B cell (primary cell): ENCODE results near the gene PLA2G4D. TPM values are rescaled to one million over a fixed set of nuclear protein-coding genes. Genes with fewer than 3 reads are reported as not detected.

Experiments used
- ATAC-seq: fragments of 200-7000 bp; cut with Tn5 transposase; one replicate; pipeline ENCODE4 v1.10.0; 2021; ENCODE audit warnings: low read depth, mild to moderate bottlenecking, moderate number of reproducible peaks, moderate library complexity
- CTCF ChIA-PET: fragments of 350-600 bp; sonication (Branson Sonifier 250); formaldehyde crosslinking; loops from one replicate; lab custom pipeline; 2021; ENCODE audit warnings: antibody characterized with exemption, inconsistent platforms; lab: Charles Lee
- POLR2A ChIA-PET: fragments of 350-600 bp; sonication (Branson Sonifier 250); formaldehyde crosslinking; loops from one replicate; lab custom pipeline; 2021; ENCODE audit warnings: antibody characterized with exemption; lab: Charles Lee
- DNase-seq: peaks from one replicate; pipeline ENCODE4 v3.0.0; 2013
- H2AFZ ChIP-seq: 2 replicates; pipeline ENCODE4 v1.6.1; 2012; ENCODE audit warnings: mild to moderate bottlenecking, low read depth, low read length; ENCODE audit not compliant: insufficient read depth, poor library complexity, severe bottlenecking
- H3K27ac ChIP-seq, 2 donors: 1 replicate in 1 of 2; 2 replicates in 1 of 2; pipeline ENCODE4 v1.5.1; 2012 to 2013; ENCODE audit warnings: low read length in 2 of 2, mild to moderate bottlenecking in 2 of 2, moderate library complexity in 1 of 2
- H3K27me3 ChIP-seq, 4 experiments: fragments of 200-600 bp in 1 of 4; sonication (generic) in 1 of 4; replicated peaks in 1 of 4; 1 replicate in 2 of 4; 2 replicates in 2 of 4; pipeline versions ENCODE4 v1.6.1 to v1.7.0; 2013 to 2016; ENCODE audit warnings: low read length in 3 of 4, mild to moderate bottlenecking in 2 of 4, mixed read lengths in 1 of 4, moderate library complexity in 1 of 4; ENCODE audit not compliant: insufficient read depth in 4 of 4, control insufficient read depth in 3 of 4; ENCODE audit errors: control extremely low read depth in 1 of 4
- H3K36me3 ChIP-seq, 2 experiments: replicated peaks in 1 of 2; 1 replicate in 1 of 2; 2 replicates in 1 of 2; pipeline versions ENCODE4 v1.6.1 to v1.7.1; 2013; ENCODE audit warnings: low read length in 1 of 2; ENCODE audit not compliant: insufficient read depth in 2 of 2, control insufficient read depth in 1 of 2; ENCODE audit errors: control extremely low read depth in 1 of 2, extremely low read depth in 1 of 2
- H3K4me1 ChIP-seq, 2 donors: fragments of 200-600 bp in 1 of 2; sonication (generic) in 1 of 2; 1 replicate in 1 of 2; 2 replicates in 1 of 2; pipeline versions ENCODE4 v1.5.1 to v1.6.1; 2013 to 2017; ENCODE audit warnings: low read length in 2 of 2; ENCODE audit not compliant: control insufficient read depth in 2 of 2, insufficient read depth in 2 of 2
- H3K4me2 ChIP-seq: replicated peaks from 2 replicates; pipeline ENCODE3; 2012; ENCODE audit warnings: mild to moderate bottlenecking, low read depth, low read length; ENCODE audit not compliant: poor library complexity, severe bottlenecking
- H3K4me3 ChIP-seq, 5 experiments: fragments of 200-600 bp in 1 of 5; sonication (generic) in 1 of 5; 1 replicate in 3 of 5; 2 replicates in 2 of 5; pipeline versions ENCODE4 v1.5.1 to v1.7.0; 2011 to 2016; ENCODE audit warnings: low read length in 4 of 5, mild to moderate bottlenecking in 4 of 5, low read depth in 2 of 5, control low read depth in 1 of 5, moderate library complexity in 1 of 5; ENCODE audit not compliant: insufficient read depth in 1 of 5; ENCODE audit errors: control extremely low read depth in 1 of 5, extremely low read depth in 1 of 5
- H3K79me2 ChIP-seq: fragments of 200-600 bp; sonication (generic); one replicate; pipeline ENCODE4 v1.6.0; 2016; ENCODE audit warnings: low read length; ENCODE audit not compliant: control insufficient read depth, insufficient read depth
- H3K9ac ChIP-seq: fragments of 200-600 bp; sonication (generic); 2 replicates; pipeline ENCODE4 v1.6.1; 2017; ENCODE audit warnings: mild to moderate bottlenecking, low read length, moderate library complexity
- H3K9me3 ChIP-seq, 3 donors: one replicate each; pipeline versions ENCODE4 v1.6.1 to v1.7.1; 2013; ENCODE audit warnings: low read length in 2 of 3; ENCODE audit not compliant: control insufficient read depth in 2 of 3, insufficient read depth in 1 of 3; ENCODE audit errors: control extremely low read depth in 1 of 3
- H4K20me1 ChIP-seq: 2 replicates; pipeline ENCODE4 v1.6.0; 2012; ENCODE audit warnings: mild to moderate bottlenecking, low read length; ENCODE audit not compliant: insufficient read depth, control insufficient read depth, poor library complexity, severe bottlenecking
- H3K27ac Mint-ChIP-seq: one replicate; pipeline ENCODE4 v1.8.0; 2021; ENCODE audit warnings: mixed read lengths
- H3K27me3 Mint-ChIP-seq: one replicate; pipeline ENCODE4 v1.8.0; 2021; ENCODE audit warnings: mixed read lengths
- H3K4me1 Mint-ChIP-seq: one replicate; pipeline ENCODE4 v1.8.0; 2021; ENCODE audit warnings: mixed read lengths
- H3K4me3 Mint-ChIP-seq: one replicate; pipeline ENCODE4 v1.8.0; 2021; ENCODE audit warnings: mixed read lengths
- H3K9me3 Mint-ChIP-seq: one replicate; pipeline ENCODE4 v1.8.0; 2022; ENCODE audit warnings: mixed read lengths; ENCODE audit not compliant: insufficient read depth
- CTCF ChIP-seq: fragments of 200-600 bp; IDR thresholded peaks from one replicate; pipeline ENCODE4 v1.8.0; 2022; ENCODE audit warnings: antibody characterized with exemption, mild to moderate bottlenecking
- EZH2 ChIP-seq: IDR thresholded peaks from 2 replicates; pipeline ENCODE4 v1.6.1; 2012; ENCODE audit warnings: borderline replicate concordance, low read depth, mild to moderate bottlenecking, moderate library complexity, low read length; ENCODE audit not compliant: insufficient read depth, poor library complexity, severe bottlenecking
- WGBS: methylation state at CpG from one replicate; pipeline ENCODE4 v1.1.5; 2013; ENCODE audit warnings: missing lambda C conversion rate; ENCODE audit not compliant: insufficient coverage; 5-methylcytosine and 5-hydroxymethylcytosine counted together
- intact Hi-C: fragments of 100-400 bp; cut with micrococcal nuclease; formaldehyde crosslinking; loops from one replicate; pipeline ENCODE4 v1.10.0; 2022
- polyA plus RNA-seq: library from polyadenylated mRNA; depleted of rRNA; stranded (reverse); fragments of >200 nt; gene quantifications from 2 replicates; pipeline ENCODE4 v1.2.3, GENCODE V29; 2012
- total RNA-seq, 2 donors: library from RNA; stranded (reverse); fragments of 120-200 nt in 1 of 2; gene quantifications; 1 replicate in 1 of 2; 2 replicates in 1 of 2; pipeline versions ENCODE4 v1.2.3 to v1.2.4, GENCODE V29; 2013 to 2022

The PLA2G4D gene
- total and polyA plus RNA-seq, 2 donors (not counting 1 experiment from before 2014, with no cell fraction given) = not detected

- H3K27me3 ChIP-seq = peaks cover 0 to 2% (median 0%) of the 10 kb centered on the region in 4 experiments
- CTCF ChIA-PET = interaction anchor here (0.6 to 1.4 kb wide), 4 partner anchors 20 to 464 kb away, joined by 3 to 4 read pairs (median 3); no protein-coding TSS in a partner anchor
These were observed 58.1 kb downstream of the PLA2G4D start for GRCh38 chr15:42036112-42036905.

More at GRCh38 chr15:42036112-42036905, 58.1 kb downstream of the PLA2G4D start:
- H3K27me3 Mint-ChIP-seq = peaks cover 4% of the 10 kb centered on the region
- Histone ChIP-seq H2AFZ (no peak overlapping the region), H3K9me3 (peaks cover 0 to 12% (median 0%) of the 10 kb centered on the region in 3 donors), H4K20me1 (no peaks in the 10 kb centered on the region), H3K9ac (peak overlapping the region; percentile 13), H3K27ac (no peak overlapping the region), H3K36me3 (no peaks in the 10 kb centered on the region), H3K4me1 (peaks cover 16 to 32% of the 10 kb centered on the region in 2 donors), H3K4me2 (peak overlapping the region; percentile 54), H3K79me2 (no peaks in the 10 kb centered on the region), H3K4me3 (no peak overlapping the region)
- H3K4me1 Mint-ChIP-seq = peaks cover 31% of the 10 kb centered on the region
- intact Hi-C loops = no loop called here
- TF ChIP-seq CTCF (no peak), EZH2 (no peak)
- no peak for DNase-seq
- no peak for ATAC-seq
- no peak overlapping the region for H3K4me3 Mint-ChIP-seq
- H3K9me3 Mint-ChIP-seq = no peaks in the 10 kb centered on the region
- no peak overlapping the region for H3K27ac Mint-ChIP-seq
- POLR2A ChIA-PET = no interaction called here
- WGBS = 94% methylated on average over 45 of the region's 45 CpGs
